HFFc6 (cell line): Measurements from ENCODE around the gene TSPAN17. TPM values are rescaled to one million over a fixed set of nuclear protein-coding genes. Genes with fewer than 3 reads are reported as not detected.
A peak's percentile ranks its signal among the peaks of the same experiment; 100 is the strongest.

Experiments used
- DNase-seq: peaks from one replicate; pipeline ENCODE4 v3.0.0-alpha.2; 2018
- H3K27ac Mint-ChIP-seq: 2 replicates; pipeline ENCODE4 v1.8.0; 2020; ENCODE audit warnings: mild to moderate bottlenecking, mixed read lengths
- H3K27me3 Mint-ChIP-seq: 2 replicates; pipeline ENCODE4 v1.8.0; 2021; ENCODE audit warnings: mild to moderate bottlenecking, moderate library complexity, mixed read lengths; ENCODE audit not compliant: insufficient read depth
- H3K36me3 Mint-ChIP-seq: 2 replicates; pipeline ENCODE4 v1.8.0; 2021; ENCODE audit warnings: low read depth, mixed read lengths
- H3K4me1 Mint-ChIP-seq: 2 replicates; pipeline ENCODE4 v1.8.0; 2020; ENCODE audit warnings: low read depth, mixed read lengths
- H3K4me3 Mint-ChIP-seq: 2 replicates; pipeline ENCODE4 v1.8.0; 2020; ENCODE audit warnings: mild to moderate bottlenecking, moderate library complexity, mixed read lengths
- H3K9me3 Mint-ChIP-seq: 2 replicates; pipeline ENCODE4 v1.8.0; 2020; ENCODE audit warnings: mild to moderate bottlenecking, mixed read lengths
- total RNA-seq, 6 experiments: library from RNA; stranded (reverse); fragmentation: NEBNext Ultra II Directional; extraction: Animal tissue kit (Norgen Biotek cat#: 25700); gene quantifications; 2 replicates in 1 of 6; 3 replicates in 5 of 6; pipeline ENCODE4 v1.2.3, GENCODE V29; 2021
- TF ChIP-seq, protein P1 (sequence below): fragments of 200-600 bp; sonication (generic); IDR thresholded peaks from 2 replicates; pipeline ENCODE4 v1.5.0; 2021; ENCODE audit warnings: antibody characterized with exemption, mild to moderate bottlenecking

TSPAN17 gene
- total RNA-seq, 6 experiments from 2014 or later: 51.4 to 64.9 (median 57.6) TPM

GRCh38 chr5:176606875-176607274, 40.4 kb upstream of the TSPAN17 start:
- Mint-ChIP-seq H3K9me3 (no peaks in the 10 kb centered on the region), H3K27me3 (no peaks in the 10 kb centered on the region; the same call in 1 of the 2 replicates), H3K4me1 (peaks cover 12% of the 10 kb centered on the region), H3K36me3 (no peaks in the 10 kb centered on the region), H3K4me3 (no peak overlapping the region), H3K27ac (no peak overlapping the region)
- TF ChIP-seq, protein P1, sequence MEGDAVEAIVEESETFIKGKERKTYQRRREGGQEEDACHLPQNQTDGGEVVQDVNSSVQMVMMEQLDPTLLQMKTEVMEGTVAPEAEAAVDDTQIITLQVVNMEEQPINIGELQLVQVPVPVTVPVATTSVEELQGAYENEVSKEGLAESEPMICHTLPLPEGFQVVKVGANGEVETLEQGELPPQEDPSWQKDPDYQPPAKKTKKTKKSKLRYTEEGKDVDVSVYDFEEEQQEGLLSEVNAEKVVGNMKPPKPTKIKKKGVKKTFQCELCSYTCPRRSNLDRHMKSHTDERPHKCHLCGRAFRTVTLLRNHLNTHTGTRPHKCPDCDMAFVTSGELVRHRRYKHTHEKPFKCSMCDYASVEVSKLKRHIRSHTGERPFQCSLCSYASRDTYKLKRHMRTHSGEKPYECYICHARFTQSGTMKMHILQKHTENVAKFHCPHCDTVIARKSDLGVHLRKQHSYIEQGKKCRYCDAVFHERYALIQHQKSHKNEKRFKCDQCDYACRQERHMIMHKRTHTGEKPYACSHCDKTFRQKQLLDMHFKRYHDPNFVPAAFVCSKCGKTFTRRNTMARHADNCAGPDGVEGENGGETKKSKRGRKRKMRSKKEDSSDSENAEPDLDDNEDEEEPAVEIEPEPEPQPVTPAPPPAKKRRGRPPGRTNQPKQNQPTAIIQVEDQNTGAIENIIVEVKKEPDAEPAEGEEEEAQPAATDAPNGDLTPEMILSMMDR: no peak
- no peak for DNase-seq

GRCh38 chr5:176608142-176608705, 39.1 kb upstream of the TSPAN17 start:
- peak overlapping the region; percentile 92; the same call in 1 of the 2 replicates for H3K4me3 Mint-ChIP-seq
- TF ChIP-seq, protein P1: no peak

GRCh38 chr5:176608937-176609723, 38.2 kb upstream of the TSPAN17 start:
- no peaks in the 10 kb centered on the region; the same call in 1 of the 2 replicates for H3K27me3 Mint-ChIP-seq
- TF ChIP-seq, protein P1: 0 out of 2 replicates have a peak, but pooled peaks have one; percentile 5
- no peak overlapping the region for H3K27ac Mint-ChIP-seq
- H3K9me3 Mint-ChIP-seq: no peaks in the 10 kb centered on the region
- no peaks in the 10 kb centered on the region for H3K36me3 Mint-ChIP-seq
- DNase-seq: no peak
- peaks cover 19% of the 10 kb centered on the region for H3K4me1 Mint-ChIP-seq
- peak overlapping the region; percentile 92 for H3K4me3 Mint-ChIP-seq

More at GRCh38 chr5:176608142-176608705, 39.1 kb upstream of the TSPAN17 start:
- H3K27ac Mint-ChIP-seq: no peak overlapping the region
- H3K4me1 Mint-ChIP-seq: peaks cover 12% of the 10 kb centered on the region
- no peaks in the 10 kb centered on the region for H3K36me3 Mint-ChIP-seq
- DNase-seq: no peak
- no peaks in the 10 kb centered on the region for H3K9me3 Mint-ChIP-seq
- H3K27me3 Mint-ChIP-seq: no peaks in the 10 kb centered on the region; the same call in 1 of the 2 replicates

DNA sequence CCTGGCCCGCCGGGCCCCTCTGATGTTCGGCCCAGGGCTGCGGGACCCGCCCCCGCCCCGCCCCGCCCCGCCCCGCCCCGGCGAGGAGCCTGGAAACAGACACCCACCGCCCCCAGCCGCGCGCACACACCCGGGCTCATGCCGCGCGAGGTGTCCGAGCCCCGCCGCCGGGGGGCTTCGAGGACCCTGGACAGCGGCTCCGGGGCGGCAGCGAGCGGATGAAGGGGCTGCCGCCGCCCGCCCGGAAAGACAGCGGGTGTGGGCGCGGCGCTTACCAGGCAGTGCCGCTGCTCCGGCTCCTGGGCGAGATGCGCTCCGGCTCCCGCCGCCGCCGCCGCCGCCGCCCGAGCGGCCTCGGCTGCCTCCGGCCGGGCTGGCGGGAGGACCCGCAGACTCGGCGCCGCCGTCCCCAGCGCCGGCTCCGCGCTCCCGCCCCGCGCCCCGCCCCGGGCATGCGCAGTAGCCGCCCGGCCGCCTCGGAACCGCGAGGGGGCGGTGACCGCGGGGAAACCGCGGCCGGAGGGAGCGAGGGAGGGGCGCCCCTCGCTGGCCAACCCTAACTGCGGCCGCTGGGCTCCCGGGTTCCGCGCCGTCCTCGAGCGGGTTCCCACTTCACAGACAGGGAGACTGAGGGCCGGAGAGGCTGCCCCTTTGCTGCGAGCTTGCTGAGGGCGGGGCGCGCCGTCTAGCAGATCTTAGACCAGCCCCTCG, 37.4 kb upstream of the TSPAN17 start, which contains the start of gene GPRIN1:
GPRIN1 (minus strand) TSS at position 433 of the 711 bp plus-strand sequence. CDS start 10,322 bp downstream, outside the sequence.
- no peaks in the 10 kb centered on the region for H3K36me3 Mint-ChIP-seq
- no peak within 1 kb of the TSS for H3K27ac Mint-ChIP-seq
- peaks cover 1% of the 10 kb centered on the region; the same call in 1 of the 2 replicates for H3K27me3 Mint-ChIP-seq
- TF ChIP-seq, protein P1: peak; percentile 55
- H3K4me3 Mint-ChIP-seq: peak within 1 kb of the TSS; percentile 92
- no peak for DNase-seq
- no peaks in the 10 kb centered on the region for H3K9me3 Mint-ChIP-seq
- H3K4me1 Mint-ChIP-seq: peaks cover 27% of the 10 kb centered on the region

GRCh38 chr5:176610435-176610773, 36.9 kb upstream of the TSPAN17 start:
- Mint-ChIP-seq H3K27ac (no peak overlapping the region), H3K4me3 (peak overlapping the region; percentile 65; the same call in 1 of the 2 replicates), H3K4me1 (peaks cover 32% of the 10 kb centered on the region), H3K9me3 (no peaks in the 10 kb centered on the region), H3K27me3 (peaks cover 3% of the 10 kb centered on the region; the same call in 1 of the 2 replicates), H3K36me3 (no peaks in the 10 kb centered on the region)
- no peak for DNase-seq
- TF ChIP-seq, protein P1: no peak
